ENCODE measurements around the gene SEMA6A.

Gene SEMA6A

DNA sequence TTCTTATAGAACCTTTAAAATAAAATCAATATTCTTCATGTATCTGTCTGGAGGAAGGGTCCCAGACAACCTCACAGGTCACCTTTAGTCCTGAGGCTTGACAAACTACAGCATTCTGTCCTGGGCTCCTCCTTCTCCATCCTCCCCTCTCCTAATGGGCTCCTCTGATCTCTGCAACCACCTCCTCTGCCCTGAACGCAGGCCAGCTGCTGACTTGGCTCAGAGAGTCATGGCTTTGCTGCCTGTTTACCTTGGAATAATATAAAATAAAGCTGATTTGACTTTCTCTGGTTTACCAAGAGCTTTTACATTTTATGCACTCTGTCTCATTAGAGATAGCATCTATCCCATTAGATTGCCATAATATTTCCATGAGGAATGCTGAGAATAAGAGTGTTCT is 159.4 kb downstream of the SEMA6A start:
- no peak for DNase-seq (ENCODE audit: extremely low read depth in 1 of 2, low read depth in 1 of 2)

DNA sequence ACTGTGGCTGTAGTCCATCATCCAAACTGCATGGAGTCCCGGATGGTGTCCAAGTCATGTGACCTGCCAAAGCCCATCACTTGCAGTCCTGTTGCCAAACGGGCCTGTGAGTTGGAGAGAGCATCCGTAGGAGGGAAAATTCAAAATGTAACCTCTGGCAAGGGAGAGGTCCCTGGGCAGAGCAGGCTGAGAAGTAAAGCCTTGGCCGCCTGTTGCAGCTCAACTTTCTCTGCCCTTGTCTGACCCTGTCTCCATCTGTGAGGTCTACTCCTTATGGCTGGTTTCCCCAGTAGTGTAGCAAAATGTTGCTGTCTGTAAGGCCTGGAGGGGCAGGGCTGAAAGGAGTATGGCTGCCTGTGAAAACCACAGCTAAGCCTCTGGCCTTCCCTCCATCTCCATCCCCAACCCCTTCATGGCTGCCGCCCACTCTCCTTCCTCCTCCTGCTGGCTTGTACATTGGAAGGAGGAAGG is 163.5 kb downstream of the SEMA6A start:
- no peak for DNase-seq (ENCODE audit: extremely low read depth in 1 of 2, low read depth in 1 of 2)

DNA sequence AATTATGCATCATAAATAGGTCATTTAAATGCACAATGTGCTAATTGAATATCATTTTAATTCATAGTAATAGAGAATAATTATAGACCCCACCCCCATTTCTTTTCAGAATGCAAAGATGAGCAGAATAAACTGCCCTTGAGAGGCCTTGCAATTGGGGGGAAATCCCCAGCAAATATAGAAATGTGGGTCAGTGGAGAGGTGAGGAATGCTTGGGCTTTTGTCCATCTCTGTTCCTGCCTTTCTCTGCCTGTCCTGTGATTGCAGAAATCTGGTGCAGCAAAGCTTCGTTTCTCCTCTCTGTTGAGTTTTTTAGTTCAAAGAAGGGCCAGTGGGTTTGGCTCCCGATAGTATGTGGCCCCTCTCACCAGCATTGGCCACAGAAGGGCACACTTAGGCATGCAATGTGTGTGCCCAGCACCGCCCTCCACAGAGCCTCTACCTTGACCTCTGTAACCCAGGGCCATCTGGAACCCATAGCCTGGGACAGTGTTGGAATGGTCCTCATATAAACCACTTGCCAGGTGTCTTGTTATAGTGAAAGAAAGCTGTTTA is 164.2 kb downstream of the SEMA6A start:
- no peak for DNase-seq (ENCODE audit: extremely low read depth in 1 of 2, low read depth in 1 of 2)

DNA sequence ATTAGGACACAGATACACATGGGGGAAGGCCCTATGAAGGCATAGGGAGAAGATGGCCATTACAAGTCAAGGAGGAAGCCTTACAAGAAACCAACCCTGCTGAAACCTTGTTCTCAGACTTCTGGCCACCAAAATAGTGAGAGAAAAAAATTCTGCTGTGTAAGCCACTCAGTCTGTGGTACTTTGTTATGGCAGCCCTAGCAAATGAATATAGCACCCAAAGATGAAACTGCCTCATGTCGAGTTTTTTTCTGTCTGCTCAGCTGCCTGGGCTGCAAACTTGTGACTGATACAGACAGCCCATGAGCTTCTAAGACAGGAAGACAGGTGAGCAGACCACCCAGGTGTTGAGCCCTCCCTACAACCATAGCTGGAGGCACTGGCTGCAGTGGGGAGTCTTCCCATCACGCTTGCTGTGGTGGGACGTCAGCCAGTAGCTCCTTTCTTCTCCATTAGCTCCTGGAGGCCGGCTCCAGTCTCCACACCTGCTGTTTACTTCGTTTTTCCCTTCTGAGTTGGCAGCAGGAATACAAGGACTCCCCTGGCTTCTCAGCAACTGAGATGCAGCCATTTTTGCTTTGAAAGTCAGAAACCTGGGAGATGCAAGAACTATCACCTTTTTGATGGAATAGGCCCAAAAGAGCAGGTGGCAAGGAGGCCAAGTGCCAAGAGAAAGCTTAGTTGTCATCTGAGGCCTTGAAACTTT is 164.9 kb downstream of the SEMA6A start:
- DNase-seq (ENCODE audit: extremely low read depth in 1 of 2, low read depth in 1 of 2): no peak

DNA sequence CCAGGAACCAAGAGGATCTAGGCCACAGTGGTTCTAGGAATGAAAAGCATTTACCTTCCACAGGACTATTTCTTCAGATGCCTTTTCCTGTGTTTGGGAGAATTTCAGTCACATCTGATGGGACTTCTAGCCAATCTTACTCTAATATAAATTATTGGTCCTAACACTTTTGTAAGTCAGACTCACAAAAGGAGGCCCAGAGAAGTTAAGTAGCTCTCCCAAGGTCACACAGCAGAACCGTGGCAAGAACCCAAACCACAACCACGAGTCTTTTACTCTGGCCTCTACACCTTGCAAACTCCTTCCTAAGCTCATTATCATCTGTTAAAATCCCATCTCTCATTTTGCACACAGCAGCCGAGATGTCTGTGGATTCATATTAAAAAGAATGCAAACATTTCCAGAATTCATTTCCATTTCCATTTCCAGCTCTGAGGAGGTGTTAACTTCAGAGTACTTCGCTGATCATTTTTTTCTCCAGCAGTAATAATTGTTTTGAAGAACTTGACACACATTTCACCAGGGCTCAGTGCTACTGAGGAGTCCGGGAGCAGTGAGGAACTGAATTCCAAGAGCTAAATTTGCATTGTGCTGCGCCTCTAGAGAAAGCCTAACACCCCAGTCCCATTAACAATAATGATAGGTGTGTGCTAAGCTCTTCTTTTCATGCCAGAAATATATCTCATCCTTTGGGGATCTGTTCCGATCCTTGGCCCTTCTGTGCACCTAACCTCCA is 168.1 kb downstream of the SEMA6A start:
- DNase-seq (ENCODE audit: extremely low read depth in 1 of 2, low read depth in 1 of 2): no peak

DNA sequence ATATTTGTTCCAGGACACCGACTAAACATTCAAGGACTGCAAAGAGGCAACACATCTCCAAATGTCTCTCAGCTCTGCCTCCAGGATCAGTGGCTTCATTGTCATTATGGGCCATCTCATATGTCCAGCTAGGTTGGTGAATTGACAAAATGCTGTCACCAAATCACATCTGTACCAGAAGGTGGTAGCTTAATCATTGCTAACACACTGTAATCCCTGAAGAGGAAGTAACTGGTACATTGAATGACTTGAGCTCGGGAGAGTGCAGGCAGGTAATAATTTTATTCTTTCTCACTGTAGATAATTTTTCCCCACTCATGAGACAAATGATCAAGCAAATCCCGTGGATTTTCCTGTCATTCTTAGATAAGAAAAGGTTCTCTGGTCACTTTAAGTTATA is 169.8 kb downstream of the SEMA6A start:
- DNase-seq (ENCODE audit: extremely low read depth in 1 of 2, low read depth in 1 of 2): no peak

DNA sequence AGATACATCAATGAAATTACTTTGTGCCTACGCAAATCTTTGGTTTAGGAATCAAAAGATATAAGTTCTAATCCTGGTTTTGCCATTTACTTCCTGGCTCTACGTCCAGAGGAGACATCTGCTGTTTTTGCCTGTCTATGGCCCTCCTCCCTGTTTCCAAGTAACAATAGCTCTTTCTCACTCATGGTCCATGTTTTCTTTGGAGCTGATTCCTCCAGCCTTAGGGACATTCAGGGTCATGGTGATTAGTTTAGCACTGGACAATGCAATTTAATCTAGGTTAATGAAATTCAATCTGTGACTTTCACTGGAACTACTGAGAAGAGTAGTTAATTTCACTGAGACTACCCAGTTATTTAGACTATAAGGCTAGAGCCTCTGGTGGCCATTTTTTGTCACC is 170.6 kb downstream of the SEMA6A start:
- no peak for DNase-seq (ENCODE audit: extremely low read depth in 1 of 2, low read depth in 1 of 2)

DNA sequence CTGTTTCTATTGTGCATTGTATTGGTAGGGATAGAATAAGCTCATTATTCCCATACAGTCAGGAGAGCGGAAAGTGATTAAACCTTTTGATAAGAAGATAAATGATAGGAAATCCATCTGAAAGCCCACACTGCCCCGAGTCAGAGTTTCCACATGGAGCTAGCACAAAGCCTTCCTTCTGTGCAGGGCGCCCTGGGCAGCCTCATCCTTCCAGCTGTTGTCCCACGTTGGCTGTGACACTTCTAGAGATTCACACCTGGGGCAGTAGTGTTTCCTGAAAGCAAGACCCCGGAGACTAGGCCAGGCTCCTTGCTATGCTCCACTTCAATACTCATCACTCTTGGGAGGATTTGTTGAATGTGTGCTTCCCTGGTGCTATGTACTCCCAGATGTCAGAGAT is 172.4 kb downstream of the SEMA6A start:
- DNase-seq (ENCODE audit: extremely low read depth in 1 of 2, low read depth in 1 of 2): no peak

DNA sequence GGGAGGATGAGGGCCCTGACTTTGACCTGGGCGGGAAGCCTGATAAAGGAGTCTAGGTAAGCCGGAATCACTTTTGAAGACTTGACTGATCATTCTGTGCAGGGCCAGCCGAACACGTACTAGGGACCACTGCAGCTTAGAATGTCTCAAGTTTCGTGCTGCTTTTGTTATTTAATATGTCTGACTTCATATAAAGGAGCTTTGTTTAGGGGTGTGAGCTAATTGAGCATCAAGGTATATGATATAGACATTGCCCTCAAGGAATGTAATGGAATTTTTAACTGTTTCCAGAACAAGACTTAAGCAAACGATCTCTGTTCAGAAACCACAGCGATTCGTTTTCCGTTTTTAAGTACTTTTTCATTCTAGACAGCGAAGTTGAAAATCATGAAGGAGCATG is 173.0 kb downstream of the SEMA6A start:
- no peak for DNase-seq (ENCODE audit: extremely low read depth in 1 of 2, low read depth in 1 of 2)

DNA sequence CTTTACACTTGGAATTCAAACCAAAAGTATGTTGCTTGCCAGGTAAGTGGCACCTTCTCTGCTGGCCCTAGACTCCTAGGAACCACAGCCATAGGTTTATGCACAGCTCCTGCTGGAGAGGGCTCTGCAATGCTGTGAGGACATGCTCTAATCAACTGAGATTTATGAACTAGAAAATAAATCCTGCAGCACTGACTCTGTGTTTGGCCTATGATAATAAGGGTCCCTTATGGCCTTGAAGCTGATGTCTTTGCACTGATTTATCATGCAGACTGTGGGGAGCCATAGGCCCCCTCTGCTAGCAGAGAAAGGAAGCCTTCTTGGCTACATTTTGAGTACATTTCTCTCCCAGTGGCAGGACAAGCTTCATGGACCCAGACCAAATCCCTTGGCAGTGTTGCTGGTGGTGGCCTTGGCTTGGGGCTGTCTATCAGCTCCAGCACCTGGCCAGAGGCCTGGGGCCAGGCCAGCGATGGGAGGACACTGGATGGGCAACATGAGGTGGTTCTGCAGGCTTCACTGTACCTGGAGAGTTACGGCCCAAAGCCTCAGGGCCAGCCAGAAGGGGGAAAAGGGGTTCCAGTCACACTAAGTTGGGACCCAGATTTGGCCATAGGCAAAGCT is 178.0 kb downstream of the SEMA6A start:
- DNase-seq (ENCODE audit: extremely low read depth in 1 of 2, low read depth in 1 of 2): no peak

DNA sequence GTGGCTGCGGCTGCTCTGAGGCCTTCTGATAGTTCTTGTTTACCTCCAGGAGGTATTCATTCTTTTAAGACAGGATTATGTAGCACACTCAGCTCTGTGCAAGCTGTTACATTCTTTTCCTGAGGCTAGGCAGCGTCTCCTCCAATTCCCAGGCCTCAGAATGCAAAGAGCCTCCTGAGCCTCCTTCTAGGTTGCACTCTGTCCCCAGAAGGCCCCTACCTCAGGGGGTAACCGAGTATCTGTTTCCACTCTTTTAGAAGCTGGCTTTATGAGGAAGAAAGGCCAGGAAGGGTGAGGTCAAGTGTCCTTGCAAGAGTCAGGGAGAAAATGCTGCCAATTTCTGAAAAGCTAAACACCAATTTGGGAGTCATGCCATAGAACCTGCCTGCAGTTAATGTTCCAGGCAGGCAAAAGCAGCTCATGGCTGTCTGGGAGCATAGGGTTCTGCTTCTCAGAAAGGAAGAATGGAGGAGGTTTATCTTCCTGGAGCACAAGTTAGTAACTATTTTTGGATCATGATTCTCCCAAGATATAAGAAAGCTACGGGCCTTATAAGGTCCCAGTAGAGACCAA is 178.9 kb downstream of the SEMA6A start:
- DNase-seq (ENCODE audit: extremely low read depth in 1 of 2, low read depth in 1 of 2): no peak

DNA sequence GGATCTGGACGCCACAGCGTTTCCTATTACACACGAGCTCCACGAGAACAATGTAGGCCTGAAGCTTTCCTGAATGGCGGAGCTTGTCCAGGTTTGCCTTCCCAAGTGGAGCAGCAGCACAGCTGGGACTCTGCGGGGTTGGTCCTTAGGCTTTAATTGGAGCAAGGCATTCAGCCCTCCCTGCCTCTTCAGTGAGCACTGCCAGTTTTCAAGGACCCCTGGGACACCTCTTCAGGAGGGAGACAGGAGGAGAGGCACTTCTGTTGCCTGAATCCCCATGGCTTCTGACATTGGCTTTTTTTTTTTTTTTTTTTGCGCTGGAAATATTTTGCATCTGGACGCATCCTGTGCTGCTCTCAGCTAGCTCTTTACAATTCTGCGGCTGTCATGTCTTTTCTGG is 179.4 kb downstream of the SEMA6A start:
- DNase-seq (ENCODE audit: extremely low read depth in 1 of 2, low read depth in 1 of 2): no peak

DNA sequence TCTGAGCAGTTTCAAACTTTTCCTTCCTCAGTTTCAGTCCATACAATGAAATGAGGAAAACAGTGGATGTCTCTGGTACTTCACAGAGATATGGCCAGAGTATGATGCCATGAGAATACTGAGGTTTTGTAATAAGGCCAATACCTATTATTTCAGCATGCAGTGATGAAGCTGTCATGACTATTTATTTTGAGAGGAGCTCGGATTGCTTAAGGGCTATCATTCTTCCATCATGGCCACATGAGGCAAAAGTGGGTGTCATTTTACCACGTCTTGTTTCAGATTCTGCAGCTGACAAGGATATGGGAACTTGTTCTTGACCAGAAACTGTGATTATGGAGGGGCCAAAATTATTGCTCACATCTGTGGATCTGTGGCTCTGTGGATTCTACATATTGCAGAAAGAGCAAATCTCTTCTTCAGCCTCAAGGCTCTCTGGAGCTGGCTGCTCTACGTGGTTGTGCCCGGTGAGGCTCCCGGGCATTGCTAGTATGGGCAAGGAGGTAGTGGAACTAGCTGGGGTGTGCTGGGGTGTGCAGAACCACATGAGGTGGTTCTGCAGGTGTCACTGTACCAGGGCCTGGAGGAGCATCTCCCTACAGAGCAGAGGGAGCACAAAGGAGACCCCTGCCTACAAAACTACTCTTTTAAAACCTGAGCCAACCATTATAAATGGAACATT is 180.3 kb downstream of the SEMA6A start:
- DNase-seq (ENCODE audit: extremely low read depth in 1 of 2, low read depth in 1 of 2): no peak

All from stimulated activated CD8-positive, alpha-beta memory T cell treated with anti-CD3 and anti-CD28 coated beads, Interleukin-7, amount 100 ng/mL, for 48 hours (primary cell).